HG02852 (cell line): ENCODE measurements around the gene CABLES1.

Experiments
- ATAC-seq: cut with Tn5 transposase; IDR thresholded peaks from one replicate; pipeline ENCODE4 v1.9.1; 2021; ENCODE audit warnings: mild to moderate bottlenecking, moderate library complexity; ENCODE audit not compliant: unreplicated experiment

The CABLES1 gene

DNA sequence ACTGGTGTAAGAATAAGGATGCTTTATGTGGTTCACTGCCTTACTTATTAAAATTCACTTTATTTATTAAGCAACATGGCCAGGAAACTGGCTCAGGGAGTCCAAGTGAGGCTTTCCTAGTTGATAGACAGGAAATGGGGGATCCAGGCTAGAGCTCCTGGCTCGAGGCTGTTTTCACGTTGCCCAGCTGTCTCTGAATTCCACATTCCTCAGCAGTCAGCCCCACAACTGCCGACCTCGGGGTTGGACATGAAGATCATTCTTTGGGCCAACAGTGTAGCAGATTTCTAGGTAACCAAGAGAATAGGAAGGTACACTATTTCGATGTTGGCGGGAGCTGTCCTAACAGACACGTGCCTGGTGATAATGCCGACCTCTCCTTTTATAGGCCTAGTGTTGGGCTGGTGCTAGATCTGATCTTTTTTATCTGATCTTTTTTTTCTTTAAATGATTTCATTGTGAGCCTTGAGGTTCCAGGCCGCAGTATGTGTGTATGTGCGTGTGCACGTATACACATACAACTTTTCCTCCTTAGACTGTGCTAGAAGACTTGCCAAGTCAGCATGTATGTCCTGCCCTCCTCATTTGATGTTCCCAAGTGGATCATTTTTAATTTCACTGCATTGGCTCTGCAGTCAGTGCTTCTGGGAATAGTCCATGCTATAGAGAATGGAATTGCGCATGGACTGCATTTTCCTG, 103.5 kb downstream of the CABLES1 start:
- no peak for ATAC-seq

DNA sequence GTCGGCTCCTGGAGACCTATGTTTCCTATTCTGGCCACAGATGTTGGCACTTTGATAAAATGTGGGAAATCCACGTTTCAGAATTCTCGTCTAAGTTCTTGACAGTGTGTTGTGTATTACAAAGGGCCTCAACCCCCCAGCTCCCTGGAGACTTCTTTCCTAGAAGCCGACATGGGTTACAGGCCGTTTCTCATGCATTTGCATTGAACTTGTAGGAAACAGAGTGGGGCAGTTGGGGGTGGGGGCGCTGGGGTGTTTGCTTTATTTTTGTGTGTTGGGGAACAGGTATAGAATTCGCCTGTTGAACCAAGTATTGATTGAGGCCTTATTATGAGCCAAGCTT, 104.0 kb downstream of the CABLES1 start:
- no peak for ATAC-seq

GRCh38 chr18:23239885-23240608, 104.8 kb downstream of the CABLES1 start:
- ATAC-seq = no peak

- no peak for ATAC-seq
Observed at GRCh38 chr18:23240609-23240930, 105.3 kb downstream of the CABLES1 start.

DNA sequence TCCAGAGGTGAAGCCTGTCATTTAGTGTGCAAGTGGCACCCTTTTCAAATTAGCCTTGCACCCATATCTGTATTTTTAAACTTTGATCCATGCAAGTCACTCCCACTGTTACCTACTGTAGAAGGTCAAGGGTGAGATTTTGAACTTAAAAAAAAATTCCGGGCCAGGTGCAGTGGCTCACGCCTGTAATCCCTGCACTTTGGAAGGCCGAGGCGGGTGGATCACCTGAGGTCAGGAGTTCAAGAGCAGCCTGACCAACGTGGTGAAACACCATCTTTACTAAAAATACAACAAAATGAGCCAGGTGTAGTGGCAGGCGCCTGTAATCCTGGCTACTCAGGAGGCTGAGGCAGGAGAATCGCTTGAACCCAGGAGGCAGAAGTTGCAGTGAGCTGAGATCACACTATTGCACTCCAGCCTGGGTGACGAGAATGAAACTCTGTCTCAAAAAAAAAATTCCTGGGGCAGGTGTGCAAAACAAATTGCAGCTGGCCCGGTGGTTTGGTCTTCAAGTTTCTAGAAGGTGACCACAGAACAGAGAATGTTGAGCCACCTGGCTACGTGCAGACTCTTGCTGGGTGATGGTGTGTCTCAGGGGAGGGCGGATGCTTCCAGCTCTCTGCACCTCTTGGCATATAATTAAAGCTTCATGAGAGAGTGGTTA, 106.7 kb downstream of the CABLES1 start:
- peak; percentile 86 for ATAC-seq

GRCh38 chr18:23243178-23243577, 107.9 kb downstream of the CABLES1 start:
- ATAC-seq = no peak

- no peak for ATAC-seq
Observed at GRCh38 chr18:23243816-23244215, 108.5 kb downstream of the CABLES1 start.

- no peak for ATAC-seq
Observed at GRCh38 chr18:23244401-23244800, 109.1 kb downstream of the CABLES1 start.

DNA sequence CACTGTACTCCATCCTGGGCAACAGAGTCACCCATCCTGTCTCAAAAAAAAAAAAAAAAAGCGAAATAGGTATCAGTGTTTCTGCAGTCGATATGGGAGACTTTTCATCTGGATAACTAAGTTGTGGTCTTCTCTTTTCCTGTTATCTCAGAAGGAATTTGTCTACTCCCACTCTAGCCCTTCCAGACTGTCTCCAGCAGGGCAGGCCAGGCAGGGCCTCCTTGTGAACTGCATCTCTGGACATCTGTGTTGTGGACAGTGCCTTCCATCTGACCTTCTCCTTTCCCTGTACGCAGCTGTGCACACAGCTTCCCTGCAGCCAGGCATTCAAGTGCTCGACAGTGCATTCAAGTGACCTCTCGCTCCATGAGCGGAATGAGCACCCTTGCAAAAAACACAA, 110.2 kb downstream of the CABLES1 start:
- ATAC-seq = no peak

DNA sequence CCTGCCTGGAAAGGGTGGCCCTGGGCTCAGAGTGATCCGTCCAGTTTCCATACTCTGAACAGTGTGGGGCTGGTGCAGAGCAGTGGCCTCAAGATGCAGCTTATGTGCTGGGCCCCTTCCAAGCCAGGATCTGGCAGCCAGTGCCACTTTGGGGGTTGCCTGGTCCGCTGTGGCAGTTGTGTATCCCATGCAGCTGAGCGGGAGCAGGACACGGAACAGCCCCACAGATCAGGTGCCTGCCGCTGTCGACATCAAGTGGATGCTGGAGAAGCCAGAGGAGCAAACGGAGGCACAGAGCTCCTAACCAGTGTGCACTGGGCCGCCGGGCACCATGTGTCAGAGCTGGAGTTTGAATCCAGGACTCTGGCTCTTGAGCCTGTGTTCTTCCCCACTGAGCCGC, 112.0 kb downstream of the CABLES1 start:
- ATAC-seq = no peak

GRCh38 chr18:23247896-23248295, 112.6 kb downstream of the CABLES1 start:
- ATAC-seq = no peak

- ATAC-seq = no peak
Observed at GRCh38 chr18:23248826-23249225, 113.5 kb downstream of the CABLES1 start.

DNA sequence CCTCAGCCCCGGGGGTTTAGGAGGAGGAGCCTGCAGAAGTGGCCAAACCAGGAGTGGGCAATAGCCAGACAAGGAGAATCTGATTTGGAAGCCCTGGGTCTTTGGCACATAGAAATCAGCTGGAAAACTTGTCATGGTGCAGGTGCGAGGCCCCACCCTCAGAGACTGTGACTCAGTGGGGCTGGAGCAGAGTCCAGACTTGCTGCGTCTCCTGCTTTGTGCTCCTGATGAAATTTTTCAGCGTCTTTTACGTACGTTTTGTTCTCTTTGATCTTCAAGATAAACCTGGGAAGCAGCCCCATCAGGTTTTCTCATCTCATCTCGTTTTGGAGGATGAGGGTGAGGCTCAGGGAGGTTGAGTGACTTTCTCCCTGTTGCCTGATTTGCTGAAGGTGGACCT, 114.1 kb downstream of the CABLES1 start:
- no peak for ATAC-seq

DNA sequence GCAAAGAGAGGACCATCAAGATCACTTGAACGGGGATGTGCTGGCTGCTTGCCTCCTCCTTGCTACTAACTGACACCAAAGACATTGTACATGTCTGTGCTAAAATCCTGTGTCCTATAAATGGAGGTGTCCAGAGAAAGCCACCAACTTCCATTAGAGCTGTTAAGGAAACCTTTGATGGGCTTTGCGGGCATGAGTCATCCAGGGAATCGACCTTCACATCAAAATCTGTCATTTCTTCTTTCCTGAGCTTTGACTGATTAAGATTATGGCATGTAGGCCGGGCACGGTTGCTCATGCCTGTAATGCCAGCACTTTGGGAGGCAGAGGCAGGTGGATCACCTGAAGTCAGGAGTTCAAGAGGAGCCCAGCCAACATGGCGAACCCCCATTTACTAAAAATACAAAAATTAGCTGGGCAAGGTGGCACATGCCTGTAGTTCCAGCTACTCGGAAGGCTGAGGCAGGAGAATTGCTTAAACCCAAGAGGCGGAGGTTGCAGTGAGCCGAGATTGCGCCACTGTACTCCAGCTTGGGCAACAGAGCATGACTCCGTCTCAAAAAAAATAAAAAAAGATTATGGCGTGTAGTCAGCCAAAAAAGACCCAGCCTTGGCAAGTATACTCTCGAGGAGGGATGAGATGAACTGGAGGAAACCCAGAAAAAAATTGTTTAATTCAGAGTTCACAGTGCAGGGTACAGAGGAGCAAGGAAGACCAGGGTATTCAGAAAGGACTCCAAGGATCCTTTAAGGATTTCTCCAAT, 115.8 kb downstream of the CABLES1 start:
- ATAC-seq = no peak

DNA sequence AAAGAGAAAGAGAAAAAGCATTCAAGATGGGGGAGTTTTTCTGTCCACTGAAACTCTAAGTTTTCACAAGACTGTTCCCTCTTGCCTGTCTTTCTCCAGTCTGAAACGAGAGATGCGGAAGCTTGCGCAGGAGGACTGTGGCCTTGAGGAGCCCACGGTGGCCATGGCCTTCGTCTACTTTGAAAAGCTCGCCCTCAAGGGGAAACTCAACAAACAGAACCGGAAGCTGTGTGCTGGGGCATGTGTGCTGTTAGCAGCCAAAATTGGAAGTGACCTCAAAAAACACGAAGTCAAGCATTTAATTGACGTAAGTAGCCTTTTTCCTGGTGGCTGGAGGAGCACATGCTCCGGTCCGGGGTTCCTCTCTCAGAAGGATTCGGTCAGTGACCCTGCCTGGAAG, 118.3 kb downstream of the CABLES1 start:
- no peak for ATAC-seq

DNA sequence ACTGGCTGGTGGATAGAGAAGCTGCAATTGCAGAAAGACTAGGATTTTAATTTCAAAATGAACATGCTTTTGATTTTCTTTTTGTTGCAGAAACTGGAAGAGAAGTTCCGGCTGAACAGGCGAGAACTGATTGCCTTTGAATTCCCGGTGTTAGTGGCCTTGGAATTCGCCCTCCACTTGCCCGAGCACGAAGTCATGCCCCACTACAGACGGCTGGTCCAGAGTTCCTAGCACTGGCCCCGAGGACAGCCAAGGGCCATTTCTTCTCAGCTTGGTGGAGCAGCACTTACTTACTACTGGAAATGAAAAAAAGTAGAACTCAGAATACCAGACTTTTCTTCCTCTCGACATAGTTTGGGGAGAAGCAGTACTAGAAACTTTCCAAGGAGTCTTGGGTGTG, 121.9 kb downstream of the CABLES1 start:
- ATAC-seq = no peak

GRCh38 chr18:23257686-23258565, 122.6 kb downstream of the CABLES1 start:
- ATAC-seq = no peak

DNA sequence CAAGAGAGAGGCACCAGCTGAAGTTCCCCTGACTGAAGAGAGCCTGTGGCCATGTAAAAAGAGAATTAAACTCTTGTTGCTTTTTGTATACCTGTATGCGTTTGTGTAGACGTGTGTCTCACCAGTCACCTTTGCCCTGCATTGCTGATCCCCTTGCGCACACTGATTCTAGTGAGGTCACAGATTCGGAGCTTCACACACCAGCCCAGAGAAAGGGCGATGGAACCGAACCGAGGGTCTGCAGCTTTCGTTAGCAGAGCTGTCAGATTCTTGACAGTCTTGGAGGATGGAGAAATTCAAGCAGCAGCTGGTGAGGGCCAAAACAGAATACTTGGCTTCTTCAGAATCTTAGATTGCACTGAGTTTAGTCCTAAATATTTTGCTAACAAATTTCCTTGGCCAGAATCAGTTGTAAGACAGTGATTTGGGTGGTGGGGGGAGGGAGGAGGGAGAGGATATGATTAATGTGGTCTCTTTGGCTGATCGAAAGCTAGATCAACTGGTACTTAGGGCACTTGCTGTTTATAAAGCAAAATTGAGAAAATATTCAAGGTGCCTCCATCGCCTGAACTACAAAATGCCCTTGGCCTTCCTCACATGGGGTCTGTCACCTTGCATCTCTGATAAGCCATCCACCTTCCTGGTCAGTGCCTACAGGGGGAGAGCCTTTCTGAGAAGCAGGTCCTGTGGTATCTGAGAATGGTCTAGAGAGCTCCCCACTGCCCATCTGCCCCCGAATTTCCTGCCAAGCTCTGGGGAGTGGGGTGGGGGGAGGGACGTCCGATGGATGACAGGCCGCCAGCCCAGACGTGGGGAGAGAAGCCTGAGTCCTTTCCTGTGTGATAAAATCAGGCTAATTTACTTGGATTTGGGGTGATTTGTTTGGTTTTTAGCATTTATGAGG, 123.5 kb downstream of the CABLES1 start:
- ATAC-seq = no peak
